ENCODE results near the gene FBXL2. TPM values are rescaled to one million over a fixed set of nuclear protein-coding genes. Genes with fewer than 3 reads are reported as not detected.

FBXL2 gene
- total RNA-seq, 4 donors from 2014 or later, result 5.4 to 10.9 (median 6.9) TPM

DNA sequence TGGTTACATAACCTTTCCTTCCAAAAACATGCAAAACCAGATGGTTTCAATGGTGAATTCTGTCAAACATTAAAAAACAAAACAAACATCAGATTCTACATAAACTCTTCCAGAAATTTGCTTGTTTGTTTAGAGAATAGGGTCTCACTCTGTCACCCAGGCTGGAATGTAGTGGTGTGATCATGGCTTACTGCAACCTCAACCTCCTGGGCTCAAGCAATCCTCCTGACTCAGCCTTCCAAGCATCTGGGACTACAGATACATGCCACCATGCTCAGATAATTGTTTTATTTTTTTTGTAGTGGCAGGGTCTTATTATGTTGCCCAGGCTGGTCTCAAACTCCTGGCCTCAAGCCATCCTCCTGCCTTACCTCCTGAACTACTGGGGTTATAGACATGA, 36.1 kb downstream of the FBXL2 start:
- H3K4me3 ChIP-seq, result no peak overlapping the region
- TF ChIP-seq, protein P1, sequence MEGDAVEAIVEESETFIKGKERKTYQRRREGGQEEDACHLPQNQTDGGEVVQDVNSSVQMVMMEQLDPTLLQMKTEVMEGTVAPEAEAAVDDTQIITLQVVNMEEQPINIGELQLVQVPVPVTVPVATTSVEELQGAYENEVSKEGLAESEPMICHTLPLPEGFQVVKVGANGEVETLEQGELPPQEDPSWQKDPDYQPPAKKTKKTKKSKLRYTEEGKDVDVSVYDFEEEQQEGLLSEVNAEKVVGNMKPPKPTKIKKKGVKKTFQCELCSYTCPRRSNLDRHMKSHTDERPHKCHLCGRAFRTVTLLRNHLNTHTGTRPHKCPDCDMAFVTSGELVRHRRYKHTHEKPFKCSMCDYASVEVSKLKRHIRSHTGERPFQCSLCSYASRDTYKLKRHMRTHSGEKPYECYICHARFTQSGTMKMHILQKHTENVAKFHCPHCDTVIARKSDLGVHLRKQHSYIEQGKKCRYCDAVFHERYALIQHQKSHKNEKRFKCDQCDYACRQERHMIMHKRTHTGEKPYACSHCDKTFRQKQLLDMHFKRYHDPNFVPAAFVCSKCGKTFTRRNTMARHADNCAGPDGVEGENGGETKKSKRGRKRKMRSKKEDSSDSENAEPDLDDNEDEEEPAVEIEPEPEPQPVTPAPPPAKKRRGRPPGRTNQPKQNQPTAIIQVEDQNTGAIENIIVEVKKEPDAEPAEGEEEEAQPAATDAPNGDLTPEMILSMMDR (IDR thresholded peaks at IDR 0.05), result no peak
- TF ChIP-seq POLR2A (IDR thresholded peaks at IDR 0.05; ENCODE audit: low read depth), result no peak
- no peak for TF ChIP-seq EP300 (IDR thresholded peaks at IDR 0.05)
- TF ChIP-seq POLR2AphosphoS5 (IDR thresholded peaks at IDR 0.05), result no peak
- peaks cover 0 to 10% (median 0%) of the 10 kb centered on the region in 4 donors for H3K36me3 ChIP-seq
- peaks cover 0 to 17% (median 5%) of the 10 kb centered on the region in 4 donors for H3K9me3 ChIP-seq
- no peak overlapping the region for H3K27ac ChIP-seq (replicated peaks in 1 of 4)
- H3K27me3 ChIP-seq, result no peaks in the 10 kb centered on the region
- DNase-seq (ENCODE audit: extremely low spot score), result no peak
- peaks cover 0 to 7% (median 0%) of the 10 kb centered on the region in 4 donors for H3K4me1 ChIP-seq
- intact Hi-C loops (cut with DNase I), result no loop called here

DNA sequence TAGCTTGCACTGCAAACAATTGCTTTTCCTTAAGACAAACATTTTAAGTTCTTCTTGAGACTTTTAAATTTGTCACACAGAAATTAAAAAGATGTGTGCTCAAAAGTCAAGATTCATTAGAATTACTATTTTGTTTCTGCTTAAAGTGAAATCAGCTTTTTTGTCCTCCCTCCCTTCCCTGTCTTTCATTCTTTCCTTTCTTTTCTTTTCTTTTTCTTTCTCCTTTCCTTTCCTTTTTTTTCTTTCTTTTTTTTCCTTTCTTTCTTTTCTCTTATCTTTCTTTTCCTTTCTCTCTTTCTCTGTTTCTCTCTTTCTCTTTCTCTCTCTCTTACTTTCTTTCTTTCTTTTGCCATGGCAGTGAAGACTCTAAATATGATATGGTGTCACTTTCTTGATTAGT, 37.8 kb downstream of the FBXL2 start:
- H3K4me1 ChIP-seq, result peaks cover 0 to 7% (median 0%) of the 10 kb centered on the region in 4 donors
- no peaks in the 10 kb centered on the region for H3K27me3 ChIP-seq
- peaks cover 0 to 9% (median 0%) of the 10 kb centered on the region in 4 donors for H3K36me3 ChIP-seq
- TF ChIP-seq EP300 (IDR thresholded peaks at IDR 0.05) (no peak), POLR2AphosphoS5 (IDR thresholded peaks at IDR 0.05) (no peak), POLR2A (IDR thresholded peaks at IDR 0.05; ENCODE audit: low read depth) (no peak)
- TF ChIP-seq, protein P1 (IDR thresholded peaks at IDR 0.05), result no peak
- H3K4me3 ChIP-seq, result no peak overlapping the region
- peaks cover 0 to 15% (median 4%) of the 10 kb centered on the region in 4 donors for H3K9me3 ChIP-seq
- no peak for DNase-seq (ENCODE audit: extremely low spot score)
- intact Hi-C loops (cut with DNase I), result no loop called here
- no peak overlapping the region for H3K27ac ChIP-seq (replicated peaks in 1 of 4)

- Histone ChIP-seq H3K9me3 (peaks cover 0 to 7% (median under 1%) of the 10 kb centered on the region in 4 donors), H3K4me1 (peaks cover 0 to 7% (median 0%) of the 10 kb centered on the region in 4 donors)
Observed at GRCh38 chr3:33315826-33316225, 38.6 kb downstream of the FBXL2 start.

GRCh38 chr3:33317963-33318709, 40.9 kb downstream of the FBXL2 start:
- Histone ChIP-seq H3K4me3 (no peak overlapping the region), H3K27ac (replicated peaks in 1 of 4) (no peak overlapping the region), H3K9me3 (no peaks in the 10 kb centered on the region), H3K36me3 (no peaks in the 10 kb centered on the region), H3K27me3 (no peaks in the 10 kb centered on the region), H3K4me1 (peaks cover 0 to 7% (median 0%) of the 10 kb centered on the region in 4 donors)
- TF ChIP-seq EP300 (IDR thresholded peaks at IDR 0.05), result no peak
- no peak for TF ChIP-seq POLR2AphosphoS5 (IDR thresholded peaks at IDR 0.05)
- TF ChIP-seq, protein P1 (IDR thresholded peaks at IDR 0.05), result no peak
- TF ChIP-seq POLR2A (IDR thresholded peaks at IDR 0.05; ENCODE audit: low read depth), result no peak
- no peak for DNase-seq (ENCODE audit: extremely low spot score)
- intact Hi-C loops (cut with DNase I), result no loop called here
- 73% methylated on average over 4 of the region's 4 CpGs for WGBS

More at GRCh38 chr3:33315826-33316225, 38.6 kb downstream of the FBXL2 start:
- intact Hi-C loops (cut with DNase I), result no loop called here
- Histone ChIP-seq H3K27ac (replicated peaks in 1 of 4) (no peak overlapping the region), H3K4me3 (no peak overlapping the region), H3K27me3 (no peaks in the 10 kb centered on the region), H3K36me3 (peaks cover 0 to under 1% (median 0%) of the 10 kb centered on the region in 4 donors)
- DNase-seq (ENCODE audit: extremely low spot score), result no peak
- TF ChIP-seq EP300 (IDR thresholded peaks at IDR 0.05) (no peak), POLR2AphosphoS5 (IDR thresholded peaks at IDR 0.05) (no peak), POLR2A (IDR thresholded peaks at IDR 0.05; ENCODE audit: low read depth) (no peak)
- TF ChIP-seq, protein P1 (IDR thresholded peaks at IDR 0.05), result no peak
- WGBS, result 83% methylated on average over 2 of the region's 2 CpGs
